Gastrocnemius medialis (tissue), 4 donors: ENCODE measurements around the gene MRPL16.

Experiments used
- POLR2A ChIP-seq, 2 donors: fragments of 450-650 bp; IDR thresholded peaks; one replicate each; pipeline ENCODE4 v1.6.1; 2017; ENCODE audit warnings: antibody characterized with exemption in 2 of 2, mild to moderate bottlenecking in 2 of 2, moderate library complexity in 2 of 2
- TF ChIP-seq, protein P1 (sequence below), 5 experiments: fragments of 450-650 bp in 3 of 5; fragments of 200-600 bp in 2 of 5; sonication (generic) in 2 of 5; IDR thresholded peaks in 4 of 5; conservative IDR thresholded peaks in 1 of 5; 1 replicate in 4 of 5; 2 replicates in 1 of 5; pipeline ENCODE4 v1.5.1; 2016 to 2019; ENCODE audit warnings: antibody characterized with exemption in 5 of 5, mild to moderate bottlenecking in 3 of 5, moderate library complexity in 3 of 5

DNA sequence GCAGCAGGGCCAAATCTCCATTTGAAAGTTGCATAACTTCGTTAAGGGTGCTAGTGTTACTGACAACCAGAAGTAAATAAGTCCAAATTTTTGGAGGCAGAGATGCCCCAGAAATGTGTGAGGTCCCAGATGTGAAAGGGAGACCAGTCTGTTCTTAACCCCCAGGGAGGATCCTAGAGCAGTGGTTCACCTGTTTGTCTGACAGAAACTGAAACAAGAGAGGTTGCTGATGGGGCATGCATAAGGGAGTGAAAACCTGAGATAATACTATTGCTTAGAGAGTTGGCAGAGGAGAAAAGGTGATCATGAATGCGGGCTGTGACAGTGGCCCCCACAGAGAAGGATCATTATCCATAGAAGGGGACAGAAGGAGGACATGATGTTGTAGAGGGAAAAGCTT lies 30.9 kb upstream of the MRPL16 start:
- TF ChIP-seq, protein P1, sequence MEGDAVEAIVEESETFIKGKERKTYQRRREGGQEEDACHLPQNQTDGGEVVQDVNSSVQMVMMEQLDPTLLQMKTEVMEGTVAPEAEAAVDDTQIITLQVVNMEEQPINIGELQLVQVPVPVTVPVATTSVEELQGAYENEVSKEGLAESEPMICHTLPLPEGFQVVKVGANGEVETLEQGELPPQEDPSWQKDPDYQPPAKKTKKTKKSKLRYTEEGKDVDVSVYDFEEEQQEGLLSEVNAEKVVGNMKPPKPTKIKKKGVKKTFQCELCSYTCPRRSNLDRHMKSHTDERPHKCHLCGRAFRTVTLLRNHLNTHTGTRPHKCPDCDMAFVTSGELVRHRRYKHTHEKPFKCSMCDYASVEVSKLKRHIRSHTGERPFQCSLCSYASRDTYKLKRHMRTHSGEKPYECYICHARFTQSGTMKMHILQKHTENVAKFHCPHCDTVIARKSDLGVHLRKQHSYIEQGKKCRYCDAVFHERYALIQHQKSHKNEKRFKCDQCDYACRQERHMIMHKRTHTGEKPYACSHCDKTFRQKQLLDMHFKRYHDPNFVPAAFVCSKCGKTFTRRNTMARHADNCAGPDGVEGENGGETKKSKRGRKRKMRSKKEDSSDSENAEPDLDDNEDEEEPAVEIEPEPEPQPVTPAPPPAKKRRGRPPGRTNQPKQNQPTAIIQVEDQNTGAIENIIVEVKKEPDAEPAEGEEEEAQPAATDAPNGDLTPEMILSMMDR (IDR thresholded peaks at IDR 0.05 in 4 of 5, conservative IDR thresholded peaks at IDR 0.05 in 1 of 5) = no peak
- TF ChIP-seq POLR2A (IDR thresholded peaks at IDR 0.05) = no peak
